Keratinocyte (primary cell): ENCODE measurements around the gene ARHGAP35. TPM values are rescaled to one million over a fixed set of nuclear protein-coding genes. Genes with fewer than 3 reads are reported as not detected.

ENCODE experiments used
- DNase-seq: peaks from one replicate; pipeline ENCODE4 v3.0.0-alpha.2; 2011; ENCODE audit warnings: low read depth, missing footprints, low spot score
- FAIRE-seq: peaks from 2 replicates; lab custom pipeline; 2011; peaks lifted over from hg19 to GRCh38; lab: Jason Lieb, UNC
- H2AFZ ChIP-seq: 2 replicates; pipeline ENCODE4 v1.6.0; 2012; ENCODE audit warnings: low read length, control low read depth, inconsistent platforms; ENCODE audit not compliant: control insufficient read depth
- H3K27ac ChIP-seq: 2 replicates; pipeline ENCODE4 v1.5.1; 2011; ENCODE audit warnings: low read length; ENCODE audit not compliant: control insufficient read depth, insufficient read depth
- H3K27me3 ChIP-seq: 3 replicates; pipeline ENCODE4 v1.6.0; 2011; ENCODE audit warnings: low read length; ENCODE audit not compliant: control insufficient read depth, insufficient read depth; ENCODE audit errors: extremely low read depth
- H3K36me3 ChIP-seq, 2 experiments: 2 replicates in 1 of 2; 3 replicates in 1 of 2; pipeline ENCODE4 v1.5.1; 2011; ENCODE audit warnings: low read length in 2 of 2, mild to moderate bottlenecking in 1 of 2; ENCODE audit not compliant: control insufficient read depth in 2 of 2, insufficient read depth in 2 of 2; ENCODE audit errors: extremely low read depth in 1 of 2
- H3K4me1 ChIP-seq: 3 replicates; pipeline ENCODE4 v1.5.1; 2011; ENCODE audit warnings: low read length; ENCODE audit not compliant: control insufficient read depth, insufficient read depth; ENCODE audit errors: extremely low read depth
- H3K4me2 ChIP-seq: 3 replicates; pipeline ENCODE4 v1.6.0; 2011; ENCODE audit warnings: low read depth, low read length; ENCODE audit not compliant: control insufficient read depth, insufficient read depth; ENCODE audit errors: extremely low read depth
- H3K4me3 ChIP-seq, 3 experiments: fragments of 200-600 bp in 1 of 3; sonication (generic) in 1 of 3; 2 replicates in 2 of 3; 3 replicates in 1 of 3; pipeline ENCODE4 v1.5.1; 2011 to 2016; ENCODE audit warnings: low read length in 3 of 3, mild to moderate bottlenecking in 3 of 3, control low read depth in 2 of 3, inconsistent platforms in 1 of 3, low read depth in 1 of 3, mixed read lengths in 1 of 3, mixed run types in 1 of 3, moderate library complexity in 1 of 3; ENCODE audit not compliant: control insufficient read depth in 2 of 3, insufficient read depth in 2 of 3; ENCODE audit errors: extremely low read depth in 1 of 3
- H3K79me2 ChIP-seq: 2 replicates; pipeline ENCODE4 v1.6.0; 2012; ENCODE audit warnings: low read length; ENCODE audit not compliant: control insufficient read depth, insufficient read depth
- H3K9ac ChIP-seq: 3 replicates; pipeline ENCODE4 v1.6.0; 2011; ENCODE audit warnings: low read length; ENCODE audit not compliant: control insufficient read depth, insufficient read depth; ENCODE audit errors: extremely low read depth
- H3K9me1 ChIP-seq: 3 replicates; pipeline ENCODE4 v1.6.0; 2011; ENCODE audit warnings: low read length; ENCODE audit not compliant: control insufficient read depth, insufficient read depth; ENCODE audit errors: extremely low read depth
- H3K9me3 ChIP-seq: 2 replicates; pipeline ENCODE4 v1.5.1; 2012; ENCODE audit warnings: low read depth, low read length; ENCODE audit not compliant: control insufficient read depth
- H4K20me1 ChIP-seq: 3 replicates; pipeline ENCODE4 v1.6.0; 2011; ENCODE audit warnings: low read length; ENCODE audit not compliant: control insufficient read depth, insufficient read depth; ENCODE audit errors: extremely low read depth
- EZH2 ChIP-seq: IDR thresholded peaks from one replicate; pipeline ENCODE4 v1.6.1; 2012; ENCODE audit warnings: inconsistent platforms, mild to moderate bottlenecking, low read length, moderate library complexity
- dilution Hi-C: fragments of 300-500 bp; cut with MboI; formaldehyde crosslinking; loops from one replicate; pipeline ENCODE4 v1.7.0; 2020; ENCODE audit warnings: low sequenced_read_pairs; ENCODE audit not compliant: extremely low pct_ligation_motif_present
- polyA plus RNA-seq, 5 experiments: library from polyadenylated mRNA; depleted of rRNA in 3 of 5; stranded (reverse) in 3 of 5; stranded (forward) in 1 of 5; unstranded in 1 of 5; fragments of >200 nt; gene quantifications; 1 replicate in 1 of 5; 2 replicates in 3 of 5; 3 replicates in 1 of 5; pipeline versions ENCODE4 v1.2.1 to v1.2.3, GENCODE V29; 2011 to 2012; ENCODE audit warnings: missing spikeins in 2 of 5, low read depth in 1 of 5, low replicate concordance in 1 of 5
- TF ChIP-seq, protein P1 (sequence below), 3 experiments: IDR thresholded peaks in 1 of 3; conservative IDR thresholded peaks in 1 of 3; optimal IDR thresholded peaks in 1 of 3; 2 replicates in 2 of 3; 3 replicates in 1 of 3; pipeline versions ENCODE3 to v1.5.1; 2011; ENCODE audit warnings: low read length in 3 of 3, mild to moderate bottlenecking in 3 of 3, moderate library complexity in 2 of 3, control low read depth in 1 of 3, inconsistent platforms in 1 of 3; ENCODE audit not compliant: insufficient read depth in 2 of 3; ENCODE audit errors: extremely low read depth in 1 of 3

ARHGAP35 gene
- polyA plus RNA-seq, 1 donor (not counting 4 experiments of a cell fraction or from before 2014, with no cell fraction given): 19.5 TPM

DNA sequence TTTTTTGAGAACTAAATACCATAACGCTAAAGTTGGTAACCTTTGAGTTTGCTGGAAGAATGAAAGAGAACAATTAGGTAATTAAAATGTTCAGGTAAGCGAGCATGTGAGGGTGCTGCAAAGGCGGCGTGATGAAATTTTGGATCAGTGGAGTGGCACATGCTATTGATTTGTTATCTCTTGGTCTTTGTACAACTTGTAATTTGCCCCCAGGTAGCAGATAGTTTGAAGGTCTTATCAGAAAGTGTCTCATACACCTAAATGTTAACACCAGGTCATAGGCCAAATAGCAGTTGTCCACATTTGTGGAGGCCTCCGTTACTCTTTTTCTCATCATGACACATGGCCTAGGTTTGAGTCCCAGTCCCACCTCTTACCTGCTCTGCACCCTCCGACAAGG lies 14.9 kb downstream of the ARHGAP35 start:
- peaks cover 39% of the 10 kb centered on the region for H3K4me1 ChIP-seq

GRCh38 chr19:46878613-46879375 lies 18.0 kb downstream of the ARHGAP35 start:
- Histone ChIP-seq H3K36me3 (no peaks in the 10 kb centered on the region), H3K9me3 (no peaks in the 10 kb centered on the region), H3K4me2 (peak overlapping the region; percentile 0), H4K20me1 (no peaks in the 10 kb centered on the region), H3K4me3 (no peak overlapping the region), H3K27me3 (no peaks in the 10 kb centered on the region), H2AFZ (no peak overlapping the region), H3K79me2 (peaks cover 43% of the 10 kb centered on the region), H3K9me1 (no peaks in the 10 kb centered on the region), H3K4me1 (peaks cover 31% of the 10 kb centered on the region), H3K9ac (no peak overlapping the region), H3K27ac (no peak overlapping the region)
- peak; percentile 81 for FAIRE-seq
- no peak for DNase-seq
- dilution Hi-C loops: no loop called here
- TF ChIP-seq, protein P1, sequence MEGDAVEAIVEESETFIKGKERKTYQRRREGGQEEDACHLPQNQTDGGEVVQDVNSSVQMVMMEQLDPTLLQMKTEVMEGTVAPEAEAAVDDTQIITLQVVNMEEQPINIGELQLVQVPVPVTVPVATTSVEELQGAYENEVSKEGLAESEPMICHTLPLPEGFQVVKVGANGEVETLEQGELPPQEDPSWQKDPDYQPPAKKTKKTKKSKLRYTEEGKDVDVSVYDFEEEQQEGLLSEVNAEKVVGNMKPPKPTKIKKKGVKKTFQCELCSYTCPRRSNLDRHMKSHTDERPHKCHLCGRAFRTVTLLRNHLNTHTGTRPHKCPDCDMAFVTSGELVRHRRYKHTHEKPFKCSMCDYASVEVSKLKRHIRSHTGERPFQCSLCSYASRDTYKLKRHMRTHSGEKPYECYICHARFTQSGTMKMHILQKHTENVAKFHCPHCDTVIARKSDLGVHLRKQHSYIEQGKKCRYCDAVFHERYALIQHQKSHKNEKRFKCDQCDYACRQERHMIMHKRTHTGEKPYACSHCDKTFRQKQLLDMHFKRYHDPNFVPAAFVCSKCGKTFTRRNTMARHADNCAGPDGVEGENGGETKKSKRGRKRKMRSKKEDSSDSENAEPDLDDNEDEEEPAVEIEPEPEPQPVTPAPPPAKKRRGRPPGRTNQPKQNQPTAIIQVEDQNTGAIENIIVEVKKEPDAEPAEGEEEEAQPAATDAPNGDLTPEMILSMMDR (optimal IDR thresholded peaks at IDR 0.05 in 1 of 3, IDR thresholded peaks at IDR 0.05 in 1 of 3, conservative IDR thresholded peaks at IDR 0.05 in 1 of 3; ENCODE audit: extremely low read depth in 1 of 3, insufficient read depth in 2 of 3, low read length in 3 of 3): no peak
- TF ChIP-seq EZH2: no peak

More for the DNA sequence above, 14.9 kb downstream of the ARHGAP35 start:
- H4K20me1 ChIP-seq: no peaks in the 10 kb centered on the region
- H3K4me2 ChIP-seq: peak overlapping the region; percentile 65
- FAIRE-seq (no peak), DNase-seq (no peak)
- H2AFZ ChIP-seq: no peak overlapping the region
- H3K27ac ChIP-seq: peak overlapping the region; percentile 41
- no peaks in the 10 kb centered on the region for H3K9me1 ChIP-seq
- peak overlapping the region in 1 of 3 experiments; percentile 12 for H3K4me3 ChIP-seq
- no peaks in the 10 kb centered on the region for H3K36me3 ChIP-seq
- no peaks in the 10 kb centered on the region for H3K9me3 ChIP-seq
- no peaks in the 10 kb centered on the region for H3K27me3 ChIP-seq
- H3K79me2 ChIP-seq: peaks cover 49% of the 10 kb centered on the region
- dilution Hi-C loops: no loop called here
- no peak overlapping the region for H3K9ac ChIP-seq
- no peak for TF ChIP-seq EZH2
- TF ChIP-seq, protein P1 (optimal IDR thresholded peaks at IDR 0.05 in 1 of 3, IDR thresholded peaks at IDR 0.05 in 1 of 3, conservative IDR thresholded peaks at IDR 0.05 in 1 of 3; ENCODE audit: extremely low read depth in 1 of 3, insufficient read depth in 2 of 3, low read length in 3 of 3): no peak
